ENCODE data around the gene MYRIP. TPM values are rescaled to one million over a fixed set of nuclear protein-coding genes. Genes with fewer than 3 reads are reported as not detected.

Gene MYRIP
- total RNA-seq, 2 experiments from 2014 or later, result not detected

DNA sequence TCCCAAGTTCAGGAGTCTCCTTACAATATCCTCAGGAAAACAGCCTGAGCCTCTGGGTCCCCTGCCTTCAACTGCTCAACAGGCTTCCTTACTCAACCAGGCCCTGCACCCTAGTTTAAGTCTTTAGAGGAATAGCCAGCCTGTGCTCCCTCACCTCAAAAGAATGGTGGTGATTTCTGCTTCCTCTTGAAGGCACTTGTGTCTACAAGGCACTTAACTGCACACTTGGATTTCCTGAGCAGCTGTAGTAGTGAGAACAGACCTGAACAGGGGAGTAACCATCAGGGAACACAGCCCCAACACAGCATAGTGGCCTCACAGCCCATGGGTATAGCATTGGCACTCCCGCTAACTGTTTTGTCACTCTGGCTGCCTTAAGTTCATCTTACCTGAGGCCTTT is 244.3 kb downstream of the MYRIP start:
- POLR2A ChIA-PET, result no interaction called here
- no peak overlapping the region for H3K4me3 Mint-ChIP-seq

DNA sequence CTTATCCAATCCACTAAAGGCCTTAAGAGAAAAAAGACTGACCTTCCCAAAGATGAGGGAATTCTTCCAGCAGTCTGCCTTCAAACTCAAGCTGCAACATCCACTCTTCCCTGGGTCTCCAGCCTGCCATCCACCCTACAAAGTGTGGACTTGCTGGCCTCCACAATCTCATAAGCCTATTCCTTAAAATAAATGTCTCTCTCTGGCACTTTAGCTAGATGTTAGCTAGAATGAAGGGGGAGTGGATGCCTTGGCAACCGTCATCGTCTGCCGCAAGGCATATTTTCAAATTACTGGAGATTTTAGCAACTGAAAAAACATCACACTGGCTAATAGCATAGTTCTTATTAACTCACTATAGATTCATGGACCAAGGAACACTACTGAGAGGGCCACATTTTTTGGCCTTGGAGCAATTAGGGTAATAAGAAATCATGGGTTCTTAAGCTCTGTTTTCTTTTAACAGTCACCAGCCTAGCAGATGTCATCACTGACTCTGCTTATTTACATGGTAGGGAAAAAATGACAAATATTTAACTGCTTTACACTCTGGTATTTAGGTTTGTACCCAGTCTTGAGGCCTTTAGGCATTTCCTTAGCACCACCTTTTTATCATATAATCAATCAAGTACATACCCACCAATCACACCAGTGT is 245.3 kb downstream of the MYRIP start:
- H3K27ac Mint-ChIP-seq, result no peak overlapping the region
- peaks cover 3% of the 10 kb centered on the region for H3K27me3 Mint-ChIP-seq
- no peak for ATAC-seq
- H3K36me3 Mint-ChIP-seq (ENCODE audit: low read depth), result no peaks in the 10 kb centered on the region
- DNase-seq, result no peak
- no peaks in the 10 kb centered on the region for H3K4me1 Mint-ChIP-seq (ENCODE audit: low read depth)
- H3K4me3 Mint-ChIP-seq, result no peak overlapping the region
- ChIA-PET POLR2A (interaction anchor here (0.8 kb wide), 1 partner anchor 49 kb away, joined by 4 read pairs; no protein-coding TSS in a partner anchor), CTCF (interaction anchor here (0.8 kb wide), 1 partner anchor 124 kb away, joined by 3 read pairs; no protein-coding TSS in a partner anchor)
- intact Hi-C loops (cut with micrococcal nuclease), result no loop called here
- TF ChIP-seq CTCF (IDR thresholded peaks at IDR 0.05), result no peak
- peaks cover 7% of the 10 kb centered on the region for H3K9me3 Mint-ChIP-seq

More for the DNA sequence above, 244.3 kb downstream of the MYRIP start:
- intact Hi-C loops (cut with micrococcal nuclease), result no loop called here
- CTCF ChIA-PET, result no interaction called here
- no peak for TF ChIP-seq CTCF (IDR thresholded peaks at IDR 0.05)
- DNase-seq (no peak), ATAC-seq (no peak)
- H3K27me3 Mint-ChIP-seq, result peaks cover 3% of the 10 kb centered on the region
- H3K4me1 Mint-ChIP-seq (ENCODE audit: low read depth), result no peaks in the 10 kb centered on the region
- no peak overlapping the region for H3K27ac Mint-ChIP-seq
- no peaks in the 10 kb centered on the region for H3K36me3 Mint-ChIP-seq (ENCODE audit: low read depth)
- H3K9me3 Mint-ChIP-seq, result peaks cover 7% of the 10 kb centered on the region

DNA sequence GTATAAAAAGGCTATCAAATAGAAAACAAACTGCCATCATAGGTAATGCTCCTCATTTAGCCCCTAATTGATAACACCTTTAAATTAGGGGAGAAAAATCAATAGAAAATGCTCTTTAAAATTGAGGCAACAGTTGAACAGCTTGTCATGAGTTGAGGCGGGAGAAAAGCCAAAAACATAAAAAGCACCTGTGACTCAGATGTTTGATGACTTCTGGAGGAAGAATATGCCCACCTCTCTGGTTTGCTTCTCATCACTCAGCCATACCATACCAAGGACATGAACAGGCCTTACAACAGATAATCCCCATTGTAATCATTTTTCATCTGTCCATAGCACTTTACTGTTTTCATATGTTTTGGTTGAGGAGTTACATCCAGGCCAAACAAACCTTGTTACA is 246.0 kb downstream of the MYRIP start:
- intact Hi-C loops (cut with micrococcal nuclease), result no loop called here
- CTCF ChIA-PET, result no interaction called here
- no peak overlapping the region for H3K27ac Mint-ChIP-seq

GRCh38 chr3:40055956-40056355 is 246.5 kb downstream of the MYRIP start:
- intact Hi-C loops (cut with micrococcal nuclease), result no loop called here
- Mint-ChIP-seq H3K9me3 (peaks cover 3% of the 10 kb centered on the region), H3K36me3 (ENCODE audit: low read depth) (no peaks in the 10 kb centered on the region), H3K4me1 (ENCODE audit: low read depth) (no peaks in the 10 kb centered on the region), H3K27me3 (peaks cover 5% of the 10 kb centered on the region), H3K4me3 (no peak overlapping the region), H3K27ac (no peak overlapping the region)
- ChIA-PET CTCF (interaction anchor here (0.8 kb wide), 1 partner anchor 34 kb away, joined by 3 read pairs; no protein-coding TSS in a partner anchor), POLR2A (no interaction called here)
- no peak for TF ChIP-seq CTCF (IDR thresholded peaks at IDR 0.05)
- no peak for DNase-seq
- no peak for ATAC-seq

More for the DNA sequence above, 246.0 kb downstream of the MYRIP start:
- peaks cover 7% of the 10 kb centered on the region for H3K9me3 Mint-ChIP-seq
- H3K4me3 Mint-ChIP-seq, result no peak overlapping the region
- no peak for ATAC-seq
- no peaks in the 10 kb centered on the region for H3K36me3 Mint-ChIP-seq (ENCODE audit: low read depth)
- TF ChIP-seq CTCF (IDR thresholded peaks at IDR 0.05), result no peak
- no peaks in the 10 kb centered on the region for H3K4me1 Mint-ChIP-seq (ENCODE audit: low read depth)
- DNase-seq, result no peak
- peaks cover 5% of the 10 kb centered on the region for H3K27me3 Mint-ChIP-seq
- POLR2A ChIA-PET, result interaction anchor here (0.8 kb wide), 1 partner anchor 48 kb away, joined by 4 read pairs; no protein-coding TSS in a partner anchor

- Mint-ChIP-seq H3K36me3 (ENCODE audit: low read depth) (no peaks in the 10 kb centered on the region), H3K27me3 (peaks cover 5% of the 10 kb centered on the region), H3K27ac (no peak overlapping the region), H3K9me3 (peaks cover 2% of the 10 kb centered on the region), H3K4me3 (no peak overlapping the region), H3K4me1 (ENCODE audit: low read depth) (no peaks in the 10 kb centered on the region)
- intact Hi-C loops (cut with micrococcal nuclease), result no loop called here
- ATAC-seq (no peak), DNase-seq (no peak)
- no peak for TF ChIP-seq CTCF (IDR thresholded peaks at IDR 0.05)
- ChIA-PET POLR2A (no interaction called here), CTCF (no interaction called here)
Observed at GRCh38 chr3:40057077-40057476, 247.7 kb downstream of the MYRIP start.

Data from activated CD8-positive, alpha-beta T cell treated with anti-CD3 and anti-CD28 coated beads for 36 hours (primary cell).